ENCODE results near the gene XRCC6.

Gene XRCC6

DNA sequence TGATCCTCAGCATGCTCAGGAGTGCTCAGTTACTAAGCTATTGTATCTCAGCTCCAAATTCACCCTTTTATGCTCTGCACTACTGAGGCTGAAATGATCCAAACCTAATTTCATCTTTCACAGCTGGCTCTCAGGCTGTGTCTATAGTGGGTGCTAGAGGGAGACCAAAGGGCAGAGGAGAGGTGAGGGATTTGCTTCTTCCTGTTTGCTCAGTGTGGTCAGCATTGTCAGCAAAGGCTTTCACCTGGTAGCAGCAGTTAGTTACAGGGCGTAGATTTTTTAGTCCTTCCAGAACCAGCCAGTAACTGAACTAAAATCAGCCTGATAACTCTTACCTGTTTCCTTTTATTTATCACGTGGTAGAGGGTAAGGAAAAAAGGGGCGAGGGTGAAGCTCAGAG, 33.2 kb downstream of the XRCC6 start:
- no peak overlapping the region for H3K27ac ChIP-seq

DNA sequence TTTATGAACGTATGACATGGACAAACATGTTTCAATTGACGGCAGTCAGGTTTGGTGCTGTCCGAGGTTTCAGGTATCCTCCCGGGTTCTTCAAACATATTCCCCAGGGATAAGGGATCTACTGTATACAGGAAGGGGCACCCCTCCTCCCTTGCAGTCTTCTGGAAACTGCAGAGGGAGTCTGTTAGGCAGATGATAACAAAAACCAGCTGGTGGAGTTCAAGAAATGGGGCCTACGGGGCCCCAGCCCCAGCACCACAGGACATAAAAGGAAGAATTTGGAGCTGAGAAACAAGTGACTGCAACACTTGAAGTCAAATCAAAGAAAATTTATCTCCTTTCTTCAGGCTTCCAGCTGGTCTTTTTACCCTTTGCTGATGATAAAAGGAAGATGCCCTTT, 35.5 kb downstream of the XRCC6 start:
- H3K27ac ChIP-seq = no peak overlapping the region
- TF ChIP-seq ZFX (IDR thresholded peaks at IDR 0.05; ENCODE audit: borderline replicate concordance) = no peak
- TF ChIP-seq, protein P1, sequence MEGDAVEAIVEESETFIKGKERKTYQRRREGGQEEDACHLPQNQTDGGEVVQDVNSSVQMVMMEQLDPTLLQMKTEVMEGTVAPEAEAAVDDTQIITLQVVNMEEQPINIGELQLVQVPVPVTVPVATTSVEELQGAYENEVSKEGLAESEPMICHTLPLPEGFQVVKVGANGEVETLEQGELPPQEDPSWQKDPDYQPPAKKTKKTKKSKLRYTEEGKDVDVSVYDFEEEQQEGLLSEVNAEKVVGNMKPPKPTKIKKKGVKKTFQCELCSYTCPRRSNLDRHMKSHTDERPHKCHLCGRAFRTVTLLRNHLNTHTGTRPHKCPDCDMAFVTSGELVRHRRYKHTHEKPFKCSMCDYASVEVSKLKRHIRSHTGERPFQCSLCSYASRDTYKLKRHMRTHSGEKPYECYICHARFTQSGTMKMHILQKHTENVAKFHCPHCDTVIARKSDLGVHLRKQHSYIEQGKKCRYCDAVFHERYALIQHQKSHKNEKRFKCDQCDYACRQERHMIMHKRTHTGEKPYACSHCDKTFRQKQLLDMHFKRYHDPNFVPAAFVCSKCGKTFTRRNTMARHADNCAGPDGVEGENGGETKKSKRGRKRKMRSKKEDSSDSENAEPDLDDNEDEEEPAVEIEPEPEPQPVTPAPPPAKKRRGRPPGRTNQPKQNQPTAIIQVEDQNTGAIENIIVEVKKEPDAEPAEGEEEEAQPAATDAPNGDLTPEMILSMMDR (IDR thresholded peaks at IDR 0.05) = no peak

More for the DNA sequence above, 33.2 kb downstream of the XRCC6 start:
- TF ChIP-seq, protein P1 (IDR thresholded peaks at IDR 0.05) = no peak
- TF ChIP-seq ZFX (IDR thresholded peaks at IDR 0.05; ENCODE audit: borderline replicate concordance) = no peak

DNA sequence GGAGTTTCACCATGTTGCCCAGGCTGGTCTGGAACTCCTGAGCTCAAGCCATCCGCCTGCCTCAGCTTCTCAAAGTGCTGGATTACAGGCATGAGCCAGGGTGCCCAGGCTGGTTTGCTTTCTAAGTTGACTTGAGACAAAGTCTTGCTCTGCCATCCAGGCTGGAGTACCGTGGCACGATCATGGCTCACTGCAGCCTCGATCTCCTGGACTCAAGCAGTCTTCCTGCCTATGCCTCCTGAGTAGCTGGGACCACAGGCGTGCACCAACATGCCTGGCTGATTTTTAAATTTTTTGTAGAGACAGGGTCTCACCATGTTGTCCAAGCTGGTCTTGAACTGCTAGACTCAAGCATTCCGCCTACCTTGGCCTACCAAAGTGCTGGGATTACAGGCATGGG, 36.6 kb downstream of the XRCC6 start:
- no peak overlapping the region for H3K27ac ChIP-seq

DNA sequence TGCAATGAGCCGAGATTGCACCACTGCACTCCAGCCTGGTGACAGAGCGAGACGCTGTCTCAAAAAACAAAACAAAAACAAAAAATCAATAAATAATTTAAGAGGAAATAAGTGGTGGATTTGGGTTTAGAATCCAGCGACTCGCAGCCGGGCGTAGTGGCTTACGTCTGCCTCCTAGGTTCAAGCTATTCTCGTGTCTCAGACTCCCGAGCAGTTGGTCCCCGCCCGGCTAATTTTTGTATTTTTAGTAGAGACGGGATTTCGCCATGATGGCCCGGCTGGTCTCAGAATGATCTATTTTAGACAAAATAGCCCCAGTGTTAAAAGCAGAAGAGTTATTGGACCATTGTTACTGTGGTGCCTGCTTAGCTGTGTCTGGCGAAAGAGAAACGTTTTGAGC, 37.8 kb downstream of the XRCC6 start:
- TF ChIP-seq, protein P1 (IDR thresholded peaks at IDR 0.05) = no peak
- TF ChIP-seq ZFX (IDR thresholded peaks at IDR 0.05; ENCODE audit: borderline replicate concordance) = no peak
- H3K27ac ChIP-seq = no peak overlapping the region

More for the DNA sequence above, 36.6 kb downstream of the XRCC6 start:
- no peak for TF ChIP-seq ZFX (IDR thresholded peaks at IDR 0.05; ENCODE audit: borderline replicate concordance)
- TF ChIP-seq, protein P1 (IDR thresholded peaks at IDR 0.05) = no peak

DNA sequence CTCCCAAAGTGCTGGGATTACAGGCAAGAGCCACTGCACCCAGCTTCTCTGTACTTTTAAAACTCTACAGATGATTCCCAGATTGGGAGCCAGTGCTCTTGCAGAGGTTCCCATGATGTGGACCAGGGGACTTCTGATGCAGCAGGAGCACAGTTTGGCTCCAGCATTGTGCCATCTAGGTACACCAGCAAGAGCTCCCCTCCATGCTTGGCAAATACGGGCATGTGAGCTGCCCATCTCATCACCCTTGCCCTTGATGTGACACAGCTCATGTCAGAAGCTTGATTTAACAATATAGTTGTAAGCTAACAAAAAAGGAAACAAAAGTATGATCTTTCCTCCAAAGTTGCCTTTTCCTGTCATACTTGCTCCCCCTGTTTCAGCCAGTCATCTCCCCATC, 38.8 kb downstream of the XRCC6 start:
- no peak overlapping the region for H3K27ac ChIP-seq
- no peak for TF ChIP-seq ZFX (IDR thresholded peaks at IDR 0.05; ENCODE audit: borderline replicate concordance)
- TF ChIP-seq, protein P1 (IDR thresholded peaks at IDR 0.05) = no peak

DNA sequence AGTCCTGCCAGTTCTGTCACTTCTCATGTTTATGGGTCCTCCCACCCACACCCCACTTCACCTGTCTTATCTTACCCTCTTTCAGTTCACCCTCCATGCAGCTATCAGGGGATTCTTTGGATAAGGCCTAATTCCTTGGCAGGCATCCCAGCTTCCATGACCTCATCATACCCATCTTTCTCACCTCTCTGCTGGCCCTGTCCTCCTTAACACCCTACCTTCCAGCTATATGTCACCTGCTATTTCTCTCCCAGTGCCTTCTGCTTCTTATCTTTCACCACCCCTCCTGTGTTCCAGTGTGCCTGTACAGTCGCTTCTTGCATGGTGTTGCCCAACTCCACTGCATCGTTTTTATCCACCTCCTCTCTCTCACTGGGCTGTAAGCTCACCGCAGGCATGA, 39.3 kb downstream of the XRCC6 start:
- no peak overlapping the region for H3K27ac ChIP-seq

DNA sequence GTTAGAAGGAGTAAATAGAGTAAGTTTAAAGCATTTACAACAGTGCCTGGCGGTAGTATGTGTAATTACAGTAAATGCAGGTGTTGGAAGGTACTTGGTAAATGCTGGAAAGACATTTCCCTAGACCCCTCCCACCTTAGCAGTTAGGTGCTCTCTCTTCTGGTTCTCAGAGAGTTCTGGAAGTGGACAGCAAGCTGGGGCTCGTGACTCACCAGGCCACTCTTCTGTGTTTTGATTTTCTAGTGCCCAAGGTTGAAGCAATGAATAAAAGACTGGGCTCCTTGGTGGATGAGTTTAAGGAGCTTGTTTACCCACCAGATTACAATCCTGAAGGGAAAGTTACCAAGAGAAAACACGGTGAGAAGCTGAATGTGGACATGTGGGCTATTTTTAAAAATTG, 40.0 kb downstream of the XRCC6 start:
- TF ChIP-seq, protein P1 (IDR thresholded peaks at IDR 0.05) = no peak
- TF ChIP-seq ZFX (IDR thresholded peaks at IDR 0.05; ENCODE audit: borderline replicate concordance) = no peak
- H3K27ac ChIP-seq = no peak overlapping the region

More for the DNA sequence above, 39.3 kb downstream of the XRCC6 start:
- TF ChIP-seq ZFX (IDR thresholded peaks at IDR 0.05; ENCODE audit: borderline replicate concordance) = no peak
- TF ChIP-seq, protein P1 (IDR thresholded peaks at IDR 0.05) = no peak

All from 22Rv1 (cell line).